ENCODE data around the gene PNPLA1. TPM values are rescaled to one million over a fixed set of nuclear protein-coding genes. Genes with fewer than 3 reads are reported as not detected.
A peak's percentile ranks its signal among the peaks of the same experiment; 100 is the strongest.

The PNPLA1 gene
- total RNA-seq, 1 donor, result under 0.01 TPM

DNA sequence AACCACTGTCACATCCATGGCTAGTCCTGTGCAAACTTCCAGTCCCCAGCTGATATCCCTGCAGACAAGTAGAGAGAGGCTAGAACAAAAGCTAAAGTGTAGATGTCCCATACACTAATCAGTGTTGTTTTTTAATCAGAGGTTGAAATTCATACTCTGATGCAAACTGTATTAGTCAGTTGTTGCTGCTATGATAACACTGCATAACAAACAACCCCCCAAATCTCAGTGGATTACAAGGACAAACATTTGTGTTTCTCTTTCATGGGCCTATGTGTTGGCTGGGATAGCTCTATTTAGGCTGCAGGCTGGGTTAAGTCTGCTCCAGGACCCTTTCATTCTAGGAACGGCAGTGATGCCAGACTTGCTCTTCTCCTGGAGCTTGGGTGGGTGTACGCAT lies 40.0 kb downstream of the PNPLA1 start:
- Histone ChIP-seq H4K20me1 (ENCODE audit: insufficient read depth, low read length) (no peaks in the 10 kb centered on the region), H3K79me2 (ENCODE audit: insufficient read depth, low read length) (no peaks in the 10 kb centered on the region), H3K4me2 (ENCODE audit: insufficient read depth, low read length) (no peak overlapping the region), H3K36me3 (ENCODE audit: insufficient read depth, low read length) (no peaks in the 10 kb centered on the region), H3K27me3 (ENCODE audit: insufficient read depth, low read length) (peaks cover 35% of the 10 kb centered on the region), H2AFZ (ENCODE audit: low read length) (no peak overlapping the region), H3K4me3 (ENCODE audit: insufficient read depth, low read length) (no peak overlapping the region), H3K9me3 (ENCODE audit: low read depth, low read length) (peaks cover 2% of the 10 kb centered on the region), H3K27ac (ENCODE audit: low read depth, low read length) (no peak overlapping the region), H3K4me1 (ENCODE audit: insufficient read depth, low read length) (peaks cover 6% of the 10 kb centered on the region)
- TF ChIP-seq CTCF (IDR thresholded peaks at IDR 0.05; ENCODE audit: extremely low read depth, low read depth, low read length), result no peak
- DNase-seq (ENCODE audit: insufficient read length, low spot score, missing footprints), result no peak

DNA sequence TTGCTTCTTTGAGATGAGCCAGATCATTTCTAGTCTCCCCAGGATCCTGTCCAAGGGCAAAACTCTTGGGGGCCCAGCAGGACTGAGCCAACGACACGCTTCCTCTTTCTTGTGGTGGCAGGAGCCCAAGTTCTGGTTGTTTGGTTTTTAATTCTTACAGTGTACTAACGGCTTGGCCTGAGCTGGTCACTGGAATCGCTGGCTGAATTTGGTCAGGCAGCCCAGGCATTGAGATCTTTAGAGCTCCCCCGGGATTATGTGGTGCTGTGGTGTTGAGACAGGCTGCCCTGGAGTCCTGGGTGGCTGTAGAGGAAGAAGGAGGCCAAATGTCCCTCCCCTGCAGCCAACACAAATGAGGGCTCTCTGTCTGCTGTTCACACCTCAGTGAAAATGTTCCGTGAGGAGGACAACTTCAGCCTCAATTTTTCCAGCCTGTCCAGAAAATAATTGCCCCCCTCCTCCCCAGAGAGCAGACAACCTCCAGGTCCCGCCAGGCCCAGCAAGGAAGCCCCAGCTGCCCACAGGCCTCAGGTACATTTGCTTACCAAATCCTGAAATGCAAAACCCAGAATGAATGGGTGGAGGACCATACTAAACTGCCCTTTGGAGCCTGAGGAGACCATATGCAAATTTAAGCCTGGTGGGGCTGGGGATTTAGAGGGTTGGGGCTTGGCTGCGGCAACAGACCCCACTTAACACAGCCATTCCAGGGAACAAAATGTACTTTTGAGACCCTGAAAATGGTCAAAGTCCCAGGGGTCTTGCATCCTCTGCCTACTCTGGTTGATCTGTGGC lies 43.2 kb downstream of the PNPLA1 start:
- no peak overlapping the region for H3K4me3 ChIP-seq (ENCODE audit: insufficient read depth, low read length)
- peaks cover 2% of the 10 kb centered on the region for H3K9me3 ChIP-seq (ENCODE audit: low read depth, low read length)
- H3K27me3 ChIP-seq (ENCODE audit: insufficient read depth, low read length), result peaks cover 52% of the 10 kb centered on the region
- H3K4me2 ChIP-seq (ENCODE audit: insufficient read depth, low read length), result peak overlapping the region; percentile 50
- no peaks in the 10 kb centered on the region for H3K36me3 ChIP-seq (ENCODE audit: insufficient read depth, low read length)
- H2AFZ ChIP-seq (ENCODE audit: low read length), result peak overlapping the region; percentile 57
- DNase-seq (ENCODE audit: insufficient read length, low spot score, missing footprints), result no peak
- H3K27ac ChIP-seq (ENCODE audit: low read depth, low read length), result no peak overlapping the region
- H3K4me1 ChIP-seq (ENCODE audit: insufficient read depth, low read length), result peaks cover 6% of the 10 kb centered on the region
- H4K20me1 ChIP-seq (ENCODE audit: insufficient read depth, low read length), result no peaks in the 10 kb centered on the region
- no peaks in the 10 kb centered on the region for H3K79me2 ChIP-seq (ENCODE audit: insufficient read depth, low read length)
- no peak for TF ChIP-seq CTCF (IDR thresholded peaks at IDR 0.05; ENCODE audit: extremely low read depth, low read depth, low read length)

DNA sequence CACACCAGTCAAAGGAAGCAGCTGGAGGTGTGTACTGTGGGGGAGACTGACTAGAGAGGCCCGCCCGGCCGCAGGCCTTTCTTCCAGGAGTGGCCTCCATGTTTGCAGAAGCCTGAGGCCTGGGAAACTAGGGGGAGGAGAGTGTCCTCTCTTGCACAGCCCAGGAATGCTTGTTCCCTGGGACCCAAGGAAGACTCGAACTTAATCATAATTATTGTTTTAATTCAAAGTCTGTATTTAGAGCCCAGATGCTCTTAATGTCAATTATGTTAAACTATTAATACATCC lies 43.7 kb downstream of the PNPLA1 start:
- DNase-seq (ENCODE audit: insufficient read length, low spot score, missing footprints), result no peak
- H4K20me1 ChIP-seq (ENCODE audit: insufficient read depth, low read length), result no peaks in the 10 kb centered on the region
- peaks cover 6% of the 10 kb centered on the region for H3K4me1 ChIP-seq (ENCODE audit: insufficient read depth, low read length)
- peaks cover 2% of the 10 kb centered on the region for H3K9me3 ChIP-seq (ENCODE audit: low read depth, low read length)
- no peaks in the 10 kb centered on the region for H3K36me3 ChIP-seq (ENCODE audit: insufficient read depth, low read length)
- peaks cover 54% of the 10 kb centered on the region for H3K27me3 ChIP-seq (ENCODE audit: insufficient read depth, low read length)
- no peak overlapping the region for H3K4me2 ChIP-seq (ENCODE audit: insufficient read depth, low read length)
- no peak for TF ChIP-seq CTCF (IDR thresholded peaks at IDR 0.05; ENCODE audit: extremely low read depth, low read depth, low read length)
- H3K79me2 ChIP-seq (ENCODE audit: insufficient read depth, low read length), result no peaks in the 10 kb centered on the region
- no peak overlapping the region for H3K27ac ChIP-seq (ENCODE audit: low read depth, low read length)
- no peak overlapping the region for H2AFZ ChIP-seq (ENCODE audit: low read length)
- no peak overlapping the region for H3K4me3 ChIP-seq (ENCODE audit: insufficient read depth, low read length)

GRCh38 chr6:36314221-36315014 lies 44.6 kb downstream of the PNPLA1 start:
- peaks cover 6% of the 10 kb centered on the region for H3K4me1 ChIP-seq (ENCODE audit: insufficient read depth, low read length)
- H3K27me3 ChIP-seq (ENCODE audit: insufficient read depth, low read length), result peaks cover 54% of the 10 kb centered on the region
- no peak overlapping the region for H3K4me3 ChIP-seq (ENCODE audit: insufficient read depth, low read length)
- no peak for TF ChIP-seq CTCF (IDR thresholded peaks at IDR 0.05; ENCODE audit: extremely low read depth, low read depth, low read length)
- H3K4me2 ChIP-seq (ENCODE audit: insufficient read depth, low read length), result no peak overlapping the region
- H3K36me3 ChIP-seq (ENCODE audit: insufficient read depth, low read length), result no peaks in the 10 kb centered on the region
- no peak overlapping the region for H2AFZ ChIP-seq (ENCODE audit: low read length)
- no peak overlapping the region for H3K27ac ChIP-seq (ENCODE audit: low read depth, low read length)
- H3K79me2 ChIP-seq (ENCODE audit: insufficient read depth, low read length), result no peaks in the 10 kb centered on the region
- peaks cover 2% of the 10 kb centered on the region for H3K9me3 ChIP-seq (ENCODE audit: low read depth, low read length)
- DNase-seq (ENCODE audit: insufficient read length, low spot score, missing footprints), result no peak
- H4K20me1 ChIP-seq (ENCODE audit: insufficient read depth, low read length), result no peaks in the 10 kb centered on the region
